GM19328 (cell line): ENCODE results near the gene CHMP6.

Experiments used
- ATAC-seq: cut with Tn5 transposase; IDR thresholded peaks from one replicate; pipeline ENCODE4 v1.9.1; 2021; ENCODE audit warnings: mild to moderate bottlenecking, moderate library complexity; ENCODE audit not compliant: unreplicated experiment

CHMP6 gene

DNA sequence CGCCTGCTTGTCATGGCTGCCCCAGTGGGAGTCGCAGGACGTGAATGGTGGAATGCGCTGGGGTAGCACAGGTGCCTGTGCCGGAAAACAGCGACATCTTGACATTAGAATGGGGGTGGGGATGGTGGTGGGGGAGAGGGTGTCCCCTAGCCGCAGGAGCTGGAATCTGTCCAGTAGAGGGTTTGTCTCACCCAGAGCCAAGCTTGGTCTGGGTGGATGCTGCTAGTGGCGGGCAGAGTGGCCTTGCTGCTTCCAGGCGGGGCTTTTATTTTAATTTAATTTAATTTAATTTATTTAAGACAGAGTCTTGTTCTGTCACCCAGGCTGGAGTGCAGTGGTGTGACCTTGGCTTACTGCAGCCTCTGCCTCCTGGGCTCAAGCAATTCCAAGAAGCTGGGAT, 51.0 kb downstream of the CHMP6 start:
- no peak for ATAC-seq

DNA sequence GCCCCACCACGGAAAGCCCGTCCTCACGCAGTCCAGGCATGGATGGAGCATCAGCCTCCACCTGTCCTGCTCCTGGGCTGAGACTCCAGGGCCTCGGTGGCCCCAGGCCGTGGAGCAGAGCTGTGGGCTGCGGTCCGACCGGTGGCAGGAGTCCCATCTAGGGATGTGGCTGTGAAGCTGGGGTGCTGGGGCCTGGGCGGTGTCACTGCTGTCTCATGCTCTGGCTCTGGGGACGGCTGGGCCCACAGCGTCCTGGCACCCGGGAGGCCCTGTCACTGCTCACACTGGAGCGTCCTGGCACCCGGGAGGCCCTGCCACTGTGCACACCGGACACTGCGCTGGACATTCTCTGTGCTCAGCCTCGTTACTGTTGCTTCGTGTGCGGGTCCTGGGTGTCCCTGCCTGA, 51.7 kb downstream of the CHMP6 start:
- no peak for ATAC-seq

GRCh38 chr17:81043725-81044427, 52.2 kb downstream of the CHMP6 start:
- ATAC-seq, result no peak

GRCh38 chr17:81044428-81044763, 52.8 kb downstream of the CHMP6 start:
- no peak for ATAC-seq

DNA sequence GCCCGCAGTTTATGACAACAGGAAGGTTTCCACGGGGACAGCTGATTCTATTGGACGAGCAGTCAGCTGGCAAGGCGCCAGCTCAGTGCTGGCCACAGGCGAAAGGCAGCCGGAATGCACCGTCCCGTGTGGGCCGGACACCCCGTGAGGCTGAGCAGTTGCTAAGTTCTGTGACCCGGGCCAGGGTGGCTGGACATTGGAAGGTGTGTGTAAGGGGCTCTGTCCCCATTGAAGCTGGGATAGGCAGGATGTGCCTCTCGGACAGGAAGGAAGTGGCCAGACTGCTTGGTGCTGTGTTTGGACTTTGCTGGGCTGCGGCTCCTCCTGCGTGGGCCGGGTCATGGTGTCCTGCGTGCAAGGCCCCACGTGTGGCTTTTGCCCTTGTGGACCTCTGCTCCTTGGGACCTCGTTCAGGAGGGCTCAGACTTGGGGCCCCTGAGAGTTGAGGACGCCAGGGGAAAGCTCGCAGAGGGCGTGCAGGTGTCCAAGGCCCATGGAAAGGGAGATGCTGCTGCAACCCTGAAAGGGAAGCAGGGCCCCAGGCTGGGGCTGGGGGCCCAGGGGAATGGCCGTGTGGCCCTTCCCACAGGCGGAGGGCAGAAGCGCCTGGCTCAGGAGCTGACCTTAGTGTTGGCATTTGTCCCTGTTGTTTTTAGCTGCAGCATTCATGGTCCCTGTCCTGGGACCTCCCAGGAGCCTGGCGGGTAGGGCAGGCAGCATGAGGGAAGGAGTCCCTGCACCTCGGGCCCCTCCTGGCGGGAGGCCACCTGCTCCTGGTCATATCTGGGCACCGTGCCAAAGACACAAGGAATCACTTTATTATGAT, 53.3 kb downstream of the CHMP6 start:
- ATAC-seq, result no peak

- ATAC-seq, result no peak
Measured at GRCh38 chr17:81045590-81046095, 54.0 kb downstream of the CHMP6 start.

DNA sequence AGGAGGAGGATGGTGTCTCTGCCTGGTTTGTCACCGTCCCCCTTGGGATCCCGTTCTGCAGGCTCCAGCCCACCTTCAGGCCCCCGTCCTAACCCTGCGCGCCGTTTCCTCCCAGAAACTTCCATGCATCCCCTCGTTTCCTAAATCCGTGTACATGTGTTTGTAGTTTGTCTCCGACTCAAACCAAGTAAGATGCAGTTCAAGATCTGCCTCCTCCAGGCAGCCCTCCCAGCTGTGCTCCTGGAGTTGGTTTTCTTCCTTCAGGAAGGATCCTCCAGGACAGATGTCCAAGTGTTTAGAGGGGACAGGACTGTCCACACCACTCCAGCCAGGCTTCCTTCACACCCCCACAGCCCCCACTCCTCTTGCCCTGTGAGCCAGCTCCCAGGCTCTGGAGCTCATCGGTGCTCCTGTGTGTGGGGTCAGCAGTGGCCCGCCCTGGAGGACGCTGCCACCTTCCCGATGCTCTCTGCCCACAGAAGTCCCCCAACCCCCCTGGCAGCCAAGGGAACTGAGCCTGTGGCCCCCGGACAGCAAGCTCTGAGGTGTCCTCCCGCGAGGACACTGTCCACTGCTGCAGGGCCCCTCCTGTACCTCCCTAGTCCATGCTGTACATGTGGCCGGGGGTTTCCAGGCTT, 54.6 kb downstream of the CHMP6 start:
- ATAC-seq, result no peak

DNA sequence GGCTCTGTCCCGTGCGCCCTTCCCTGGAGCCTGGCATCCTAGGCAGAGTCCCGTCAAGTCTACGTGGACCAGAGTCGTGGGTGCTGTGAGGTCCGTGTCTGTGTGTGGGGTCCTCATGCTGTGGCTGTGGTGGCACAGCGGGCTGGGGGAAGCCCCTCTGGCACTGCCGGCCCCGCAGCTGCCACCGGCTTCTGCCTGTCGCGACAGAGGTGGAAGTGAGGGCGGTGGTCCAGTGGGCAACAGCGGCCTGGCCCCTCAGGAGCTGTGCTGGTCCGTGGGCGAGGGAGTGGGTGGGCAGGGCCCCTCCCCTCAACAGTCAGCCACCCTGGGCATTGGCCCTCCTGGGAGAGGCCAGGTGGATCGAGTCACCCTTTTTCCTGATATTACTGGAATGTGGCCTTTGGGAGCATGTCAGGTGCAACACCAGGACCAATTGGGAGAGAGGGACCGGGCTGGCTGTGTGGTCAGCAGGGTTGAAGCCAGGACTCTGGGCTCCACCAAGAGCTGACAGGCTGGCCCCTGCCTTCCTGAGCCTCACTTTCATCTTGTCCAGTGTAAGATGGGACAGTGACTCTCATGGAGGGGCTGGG, 55.2 kb downstream of the CHMP6 start:
- no peak for ATAC-seq

DNA sequence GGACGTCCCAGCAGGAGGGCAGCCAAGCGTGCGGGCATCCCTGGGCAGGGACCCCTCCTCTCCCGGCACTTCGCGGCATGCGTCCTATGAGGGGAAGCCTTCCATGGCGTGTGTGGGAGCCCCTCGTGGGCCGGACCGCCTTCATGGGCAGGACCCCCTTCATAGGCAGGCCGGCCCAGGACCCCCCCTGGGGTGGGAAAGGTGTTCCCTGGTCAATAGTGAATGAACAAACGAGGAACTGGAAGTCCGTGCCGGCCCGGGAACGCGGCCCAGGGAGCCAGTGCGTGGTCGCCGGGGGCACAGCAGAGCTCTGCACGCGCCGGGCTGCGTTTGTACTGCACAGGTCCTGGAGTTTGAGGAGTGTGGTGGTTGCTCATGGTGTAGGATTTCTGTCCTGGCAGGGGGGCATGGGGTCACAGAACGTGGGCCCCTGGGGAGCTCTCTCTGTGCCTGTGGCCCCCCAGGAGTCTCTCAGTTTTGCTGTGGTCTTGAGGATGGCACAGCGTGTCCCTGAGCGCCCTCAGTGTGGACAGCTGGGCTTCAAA, 57.3 kb downstream of the CHMP6 start:
- no peak for ATAC-seq

DNA sequence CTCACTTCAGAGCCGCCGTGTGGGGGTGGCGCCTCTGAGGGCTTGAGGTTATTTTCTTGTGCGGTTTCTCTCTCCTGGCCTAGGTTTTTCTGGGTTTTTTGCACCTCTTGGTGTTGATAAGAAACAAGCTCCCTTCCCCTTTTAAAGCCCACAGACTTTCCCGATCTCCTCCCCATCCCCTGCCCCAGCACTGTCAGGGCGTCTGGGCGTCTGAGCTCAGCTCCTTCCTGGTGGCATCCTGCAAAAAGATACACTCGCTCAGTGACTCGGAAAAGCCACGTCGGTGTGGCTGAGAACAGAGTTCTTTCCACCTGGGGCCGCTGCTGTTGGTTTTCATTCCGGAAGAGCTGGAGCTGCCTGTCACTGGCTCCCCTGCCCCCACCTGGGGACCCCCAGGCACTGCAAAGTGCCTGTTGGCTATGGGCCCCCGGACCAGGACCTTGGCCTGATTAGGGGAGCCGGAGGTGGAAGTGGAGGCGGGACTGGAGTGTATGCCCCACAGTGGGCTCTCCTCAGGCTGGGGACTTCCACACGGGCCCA, 57.8 kb downstream of the CHMP6 start:
- no peak for ATAC-seq
